ENCODE data around the gene SEC14L6.
"Not testable (repeated sequence)": the region's sequence is repeated elsewhere in the genome, so short reads cannot be mapped to it uniquely, and the experiment has no call there.

- not testable (repeated sequence) for TF ChIP-seq CTCF, POLR2A (IDR thresholded peaks at IDR 0.05)
These were observed 5.3 kb upstream of the SEC14L6 start for GRCh38 chr22:30551813-30552212.
